Endothelial cell of umbilical vein (primary cell): ENCODE results near the gene KCNMA1.

Experiments used
- CTCF ChIP-seq, 2 donors: IDR thresholded peaks; 1 replicate in 1 of 2; 2 replicates in 1 of 2; pipeline ENCODE4 v1.5.1; 2011; ENCODE audit warnings: low read length in 2 of 2, mild to moderate bottlenecking in 2 of 2, moderate library complexity in 2 of 2, control low read depth in 1 of 2, inconsistent platforms in 1 of 2, low read depth in 1 of 2; ENCODE audit not compliant: insufficient read depth in 1 of 2; ENCODE audit errors: extremely low read depth in 1 of 2
- EZH2 ChIP-seq: IDR thresholded peaks from 2 replicates; pipeline ENCODE4 v1.6.1; 2012; ENCODE audit warnings: borderline replicate concordance, low read depth, mild to moderate bottlenecking, moderate library complexity, low read length, inconsistent platforms; ENCODE audit not compliant: severe bottlenecking
- MYC ChIP-seq: IDR thresholded peaks from one replicate; pipeline ENCODE4 v1.6.1; 2011; ENCODE audit warnings: mild to moderate bottlenecking, low read depth, low read length
- POLR2A ChIP-seq: IDR thresholded peaks from 2 replicates; pipeline ENCODE4 v1.6.1; 2012; ENCODE audit warnings: low read depth, mild to moderate bottlenecking, control low read depth, low read length
- POLR2AphosphoS5 ChIP-seq: IDR thresholded peaks from 2 replicates; pipeline ENCODE4 v1.6.1; 2012; ENCODE audit warnings: low read depth, mild to moderate bottlenecking, control low read depth, low read length, moderate library complexity; ENCODE audit not compliant: insufficient read depth
- TF ChIP-seq, protein P1 (sequence below): IDR thresholded peaks from 2 replicates; pipeline ENCODE4 v1.6.1; 2011; ENCODE audit not compliant: insufficient read depth, insufficient read length

- TF ChIP-seq POLR2A: no peak
- no peak for TF ChIP-seq CTCF (IDR thresholded peaks at IDR 0.05; ENCODE audit: extremely low read depth in 1 of 2, insufficient read depth in 1 of 2, low read depth in 1 of 2, low read length in 2 of 2)
- no peak for TF ChIP-seq POLR2AphosphoS5
- no peak for TF ChIP-seq MYC
- TF ChIP-seq, protein P1, sequence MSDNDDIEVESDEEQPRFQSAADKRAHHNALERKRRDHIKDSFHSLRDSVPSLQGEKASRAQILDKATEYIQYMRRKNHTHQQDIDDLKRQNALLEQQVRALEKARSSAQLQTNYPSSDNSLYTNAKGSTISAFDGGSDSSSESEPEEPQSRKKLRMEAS: no peak
- no peak for TF ChIP-seq EZH2
Measured at GRCh38 chr10:77220150-77220549, 417.5 kb downstream of the KCNMA1 start.
